Upper lobe of right lung (tissue), 1 donor: ENCODE measurements around the gene CYB5R2. TPM values are rescaled to one million over a fixed set of nuclear protein-coding genes. Genes with fewer than 3 reads are reported as not detected.

Source experiments
- ATAC-seq: fragments of 200-7000 bp; cut with Tn5 transposase; one replicate; pipeline ENCODE4 v1.9.1; 2020; ENCODE audit warnings: mild to moderate bottlenecking, moderate library complexity
- DNase-seq: peaks from one replicate; pipeline ENCODE4 v3.0.0-alpha.2; 2020
- H3K27ac ChIP-seq: fragments of 200-600 bp; one replicate; pipeline ENCODE4 v1.8.0; 2022
- H3K27me3 ChIP-seq: fragments of 200-600 bp; one replicate; pipeline ENCODE4 v1.8.0; 2022; ENCODE audit warnings: mild to moderate bottlenecking
- H3K36me3 ChIP-seq: fragments of 200-600 bp; one replicate; pipeline ENCODE4 v1.8.0; 2022
- H3K4me1 ChIP-seq: fragments of 200-600 bp; one replicate; pipeline ENCODE4 v1.8.0; 2022
- H3K4me3 ChIP-seq: fragments of 200-600 bp; one replicate; pipeline ENCODE4 v1.8.0; 2022; ENCODE audit warnings: mild to moderate bottlenecking
- H3K9me3 ChIP-seq: fragments of 200-600 bp; one replicate; pipeline ENCODE4 v1.8.0; 2022
- CTCF ChIP-seq: fragments of 200-600 bp; IDR thresholded peaks from one replicate; pipeline ENCODE4 v1.8.0; 2022; ENCODE audit warnings: antibody characterized with exemption
- intact Hi-C: fragments of 100-400 bp; cut with DNase I; formaldehyde crosslinking; loops from one replicate; pipeline ENCODE4 v1.11.0; 2022
- total RNA-seq: library from RNA; stranded (reverse); fragmentation: NEBNext Ultra II Directional; extraction: Animal tissue kit (Norgen Biotek cat#: 25700); gene quantifications from one replicate; pipeline ENCODE4 v1.2.1, GENCODE V29; 2021
- donor health status: DM: no; HTN: yes; CAD: no; lungs with severe emphysema.

The CYB5R2 gene
- total RNA-seq, 1 donor from 2014 or later = 14.2 TPM

GRCh38 chr11:7668911-7669310 lies 4.4 kb downstream of the CYB5R2 start:
- Histone ChIP-seq H3K9me3 (no peaks in the 10 kb centered on the region), H3K4me3 (no peak overlapping the region), H3K36me3 (no peaks in the 10 kb centered on the region), H3K4me1 (peaks cover 11% of the 10 kb centered on the region), H3K27ac (no peak overlapping the region), H3K27me3 (no peaks in the 10 kb centered on the region)
- ATAC-seq (no peak), DNase-seq (no peak)
- intact Hi-C loops = no loop called here
- TF ChIP-seq CTCF = no peak

GRCh38 chr11:7668464-7668863 lies 4.8 kb downstream of the CYB5R2 start:
- intact Hi-C loops = no loop called here

GRCh38 chr11:7667460-7667859 lies 5.8 kb downstream of the CYB5R2 start:
- intact Hi-C loops = no loop called here
- no peaks in the 10 kb centered on the region for H3K27me3 ChIP-seq

More at GRCh38 chr11:7668464-7668863, 4.8 kb downstream of the CYB5R2 start:
- H3K27me3 ChIP-seq = no peaks in the 10 kb centered on the region
- no peak for TF ChIP-seq CTCF
- ATAC-seq = no peak
- H3K4me1 ChIP-seq = peaks cover 9% of the 10 kb centered on the region
- no peaks in the 10 kb centered on the region for H3K9me3 ChIP-seq
- no peak overlapping the region for H3K27ac ChIP-seq
- DNase-seq = no peak
- no peak overlapping the region for H3K4me3 ChIP-seq
- no peaks in the 10 kb centered on the region for H3K36me3 ChIP-seq

GRCh38 chr11:7666292-7666866 lies 6.9 kb downstream of the CYB5R2 start:
- Histone ChIP-seq H3K27ac (no peak overlapping the region), H3K4me1 (no peaks in the 10 kb centered on the region), H3K36me3 (no peaks in the 10 kb centered on the region), H3K9me3 (no peaks in the 10 kb centered on the region), H3K4me3 (no peak overlapping the region), H3K27me3 (no peaks in the 10 kb centered on the region)
- ATAC-seq (no peak), DNase-seq (no peak)
- intact Hi-C loops = no loop called here
- no peak for TF ChIP-seq CTCF

More at GRCh38 chr11:7667460-7667859, 5.8 kb downstream of the CYB5R2 start:
- no peaks in the 10 kb centered on the region for H3K36me3 ChIP-seq
- no peaks in the 10 kb centered on the region for H3K4me1 ChIP-seq
- TF ChIP-seq CTCF = no peak
- H3K4me3 ChIP-seq = no peak overlapping the region
- H3K27ac ChIP-seq = no peak overlapping the region
- ATAC-seq (no peak), DNase-seq (no peak)
- no peaks in the 10 kb centered on the region for H3K9me3 ChIP-seq

GRCh38 chr11:7665473-7666291 lies 7.6 kb downstream of the CYB5R2 start:
- no peak overlapping the region for H3K27ac ChIP-seq
- no peak overlapping the region for H3K4me3 ChIP-seq
- DNase-seq (peak; percentile 91), ATAC-seq (peak; percentile 99)
- peak; percentile 80 for TF ChIP-seq CTCF
- no peaks in the 10 kb centered on the region for H3K9me3 ChIP-seq
- H3K27me3 ChIP-seq = no peaks in the 10 kb centered on the region
- H3K4me1 ChIP-seq = no peaks in the 10 kb centered on the region
- intact Hi-C loops = no loop called here
- no peaks in the 10 kb centered on the region for H3K36me3 ChIP-seq
